Measurements from ENCODE around the gene LCTL. TPM values are rescaled to one million over a fixed set of nuclear protein-coding genes. Genes with fewer than 3 reads are reported as not detected.

LCTL gene
- total RNA-seq, 1 donor from 2014 or later: 12.8 TPM

DNA sequence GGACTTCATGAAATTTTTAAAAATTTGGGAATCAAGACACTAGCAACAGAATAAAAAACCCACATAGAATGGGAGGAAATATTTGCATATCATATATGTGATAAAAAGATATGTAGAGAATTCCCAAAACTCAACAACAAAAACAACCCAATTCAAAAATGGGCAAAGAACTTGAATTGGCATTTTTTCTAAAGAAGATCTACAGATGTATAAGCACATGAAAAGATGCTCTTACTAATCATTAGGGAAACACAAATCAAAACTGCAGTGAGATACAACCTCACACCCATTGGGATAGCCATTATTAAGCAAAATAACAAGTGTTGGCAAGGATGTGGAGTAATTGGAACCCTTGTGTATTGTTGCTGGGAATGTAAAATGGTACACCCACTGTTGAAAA lies 10.1 kb downstream of the LCTL start:
- no peak overlapping the region for H3K4me3 Mint-ChIP-seq (ENCODE audit: unreplicated experiment)
- no peak for FAIRE-seq

DNA sequence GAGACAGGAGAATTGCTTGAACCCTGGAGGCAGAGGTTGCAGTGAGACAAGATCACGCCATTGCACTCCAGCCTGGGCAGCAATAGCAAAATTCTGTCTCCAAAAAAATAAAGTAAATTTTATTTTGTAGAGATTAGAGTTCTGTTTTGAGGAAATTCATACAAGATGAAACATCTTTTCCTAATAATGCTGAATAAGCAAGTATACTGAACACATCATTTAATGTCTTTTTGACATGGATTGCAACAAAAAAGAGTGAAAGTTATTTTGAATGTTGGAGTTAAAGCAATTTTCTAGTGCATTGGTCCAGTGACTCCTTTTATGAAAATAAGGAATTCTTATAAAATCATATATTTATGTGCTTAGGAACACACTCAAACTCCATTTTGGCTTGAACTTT lies 20.5 kb downstream of the LCTL start:
- no peaks in the 10 kb centered on the region for H3K4me1 Mint-ChIP-seq (ENCODE audit: low read depth, unreplicated experiment)
- Histone ChIP-seq H3K4me1 (ENCODE audit: insufficient read depth, low read length) (no peaks in the 10 kb centered on the region), H3K4me2 (ENCODE audit: low read length) (no peak overlapping the region), H2AFZ (ENCODE audit: low read depth, low read length) (no peak overlapping the region), H4K20me1 (ENCODE audit: insufficient read depth, low read length) (no peaks in the 10 kb centered on the region), H3K79me2 (ENCODE audit: insufficient read depth, low read length) (no peaks in the 10 kb centered on the region), H3K27ac (ENCODE audit: low read depth, low read length) (no peak overlapping the region), H3K27me3 (ENCODE audit: insufficient read depth, low read length) (no peaks in the 10 kb centered on the region), H3K9me3 (ENCODE audit: insufficient read depth, low read depth, low read length) (no peaks in the 10 kb centered on the region), H3K9ac (ENCODE audit: low read length) (no peak overlapping the region), H3K36me3 (ENCODE audit: insufficient read depth, low read length) (peaks cover 23% of the 10 kb centered on the region), H3K4me3 (ENCODE audit: insufficient read depth, low read depth, low read length) (no peak overlapping the region)
- no peaks in the 10 kb centered on the region for H3K9me3 Mint-ChIP-seq (ENCODE audit: unreplicated experiment)
- H3K4me3 Mint-ChIP-seq (ENCODE audit: unreplicated experiment): no peak overlapping the region
- TF ChIP-seq, protein P1, sequence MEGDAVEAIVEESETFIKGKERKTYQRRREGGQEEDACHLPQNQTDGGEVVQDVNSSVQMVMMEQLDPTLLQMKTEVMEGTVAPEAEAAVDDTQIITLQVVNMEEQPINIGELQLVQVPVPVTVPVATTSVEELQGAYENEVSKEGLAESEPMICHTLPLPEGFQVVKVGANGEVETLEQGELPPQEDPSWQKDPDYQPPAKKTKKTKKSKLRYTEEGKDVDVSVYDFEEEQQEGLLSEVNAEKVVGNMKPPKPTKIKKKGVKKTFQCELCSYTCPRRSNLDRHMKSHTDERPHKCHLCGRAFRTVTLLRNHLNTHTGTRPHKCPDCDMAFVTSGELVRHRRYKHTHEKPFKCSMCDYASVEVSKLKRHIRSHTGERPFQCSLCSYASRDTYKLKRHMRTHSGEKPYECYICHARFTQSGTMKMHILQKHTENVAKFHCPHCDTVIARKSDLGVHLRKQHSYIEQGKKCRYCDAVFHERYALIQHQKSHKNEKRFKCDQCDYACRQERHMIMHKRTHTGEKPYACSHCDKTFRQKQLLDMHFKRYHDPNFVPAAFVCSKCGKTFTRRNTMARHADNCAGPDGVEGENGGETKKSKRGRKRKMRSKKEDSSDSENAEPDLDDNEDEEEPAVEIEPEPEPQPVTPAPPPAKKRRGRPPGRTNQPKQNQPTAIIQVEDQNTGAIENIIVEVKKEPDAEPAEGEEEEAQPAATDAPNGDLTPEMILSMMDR (IDR thresholded peaks at IDR 0.05; ENCODE audit: insufficient read depth, low read depth, low read length): no peak
- no peak for TF ChIP-seq EZH2 (IDR thresholded peaks at IDR 0.05; ENCODE audit: insufficient read depth, low read length)
- H3K27ac Mint-ChIP-seq (ENCODE audit: unreplicated experiment): no peak overlapping the region
- FAIRE-seq: no peak
- no peak for DNase-seq (ENCODE audit: low read depth)
- H3K27me3 Mint-ChIP-seq (ENCODE audit: low read depth, unreplicated experiment): no peaks in the 10 kb centered on the region
- H3K36me3 Mint-ChIP-seq (ENCODE audit: low read depth, unreplicated experiment): peaks cover 10% of the 10 kb centered on the region

More for the DNA sequence above, 10.1 kb downstream of the LCTL start:
- Histone ChIP-seq H3K79me2 (ENCODE audit: insufficient read depth, low read length) (no peaks in the 10 kb centered on the region), H3K27ac (ENCODE audit: low read depth, low read length) (no peak overlapping the region), H4K20me1 (ENCODE audit: insufficient read depth, low read length) (no peaks in the 10 kb centered on the region), H3K27me3 (ENCODE audit: insufficient read depth, low read length) (no peaks in the 10 kb centered on the region), H3K4me2 (ENCODE audit: low read length) (no peak overlapping the region), H3K9ac (ENCODE audit: low read length) (no peak overlapping the region), H3K36me3 (ENCODE audit: insufficient read depth, low read length) (peaks cover 17% of the 10 kb centered on the region), H3K4me3 (ENCODE audit: insufficient read depth, low read depth, low read length) (no peak overlapping the region), H2AFZ (ENCODE audit: low read depth, low read length) (no peak overlapping the region), H3K4me1 (ENCODE audit: insufficient read depth, low read length) (no peaks in the 10 kb centered on the region), H3K9me3 (ENCODE audit: insufficient read depth, low read depth, low read length) (no peaks in the 10 kb centered on the region)
- Mint-ChIP-seq H3K4me1 (ENCODE audit: low read depth, unreplicated experiment) (no peaks in the 10 kb centered on the region), H3K27ac (ENCODE audit: unreplicated experiment) (no peak overlapping the region), H3K36me3 (ENCODE audit: low read depth, unreplicated experiment) (peaks cover 32% of the 10 kb centered on the region), H3K27me3 (ENCODE audit: low read depth, unreplicated experiment) (no peaks in the 10 kb centered on the region), H3K9me3 (ENCODE audit: unreplicated experiment) (peaks cover 4% of the 10 kb centered on the region)
- TF ChIP-seq, protein P1 (IDR thresholded peaks at IDR 0.05; ENCODE audit: insufficient read depth, low read depth, low read length): no peak
- no peak for TF ChIP-seq EZH2 (IDR thresholded peaks at IDR 0.05; ENCODE audit: insufficient read depth, low read length)
- no peak for DNase-seq (ENCODE audit: low read depth)

DNA sequence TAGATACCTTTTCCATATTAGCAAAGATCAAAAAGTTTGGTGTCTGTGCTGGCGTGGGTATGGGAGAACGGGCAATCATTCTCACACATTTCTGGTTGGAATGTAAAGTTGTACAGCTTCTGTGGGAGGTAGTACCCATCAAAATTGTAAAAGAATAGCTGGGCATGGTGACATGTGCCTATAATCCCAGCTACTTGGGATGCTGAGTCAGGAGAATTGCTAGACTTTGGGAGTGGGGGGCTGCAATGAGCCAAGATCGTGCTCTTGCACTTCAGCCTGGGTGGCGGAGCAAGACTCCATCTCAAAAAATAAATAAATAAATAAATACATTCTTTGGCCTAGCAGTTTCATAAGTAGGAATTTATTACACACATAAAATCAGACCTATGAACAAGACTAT lies 22.9 kb downstream of the LCTL start:
- H3K27me3 ChIP-seq (ENCODE audit: insufficient read depth, low read length): no peaks in the 10 kb centered on the region
- no peak overlapping the region for H2AFZ ChIP-seq (ENCODE audit: low read depth, low read length)
- peaks cover 27% of the 10 kb centered on the region for H3K36me3 ChIP-seq (ENCODE audit: insufficient read depth, low read length)
- peaks cover 11% of the 10 kb centered on the region for H3K36me3 Mint-ChIP-seq (ENCODE audit: low read depth, unreplicated experiment)
- FAIRE-seq: no peak
- H3K4me1 ChIP-seq (ENCODE audit: insufficient read depth, low read length): no peaks in the 10 kb centered on the region
- no peaks in the 10 kb centered on the region for H4K20me1 ChIP-seq (ENCODE audit: insufficient read depth, low read length)
- H3K4me3 Mint-ChIP-seq (ENCODE audit: unreplicated experiment): no peak overlapping the region
- no peak overlapping the region for H3K27ac ChIP-seq (ENCODE audit: low read depth, low read length)
- TF ChIP-seq, protein P1 (IDR thresholded peaks at IDR 0.05; ENCODE audit: insufficient read depth, low read depth, low read length): no peak
- no peak for TF ChIP-seq EZH2 (IDR thresholded peaks at IDR 0.05; ENCODE audit: insufficient read depth, low read length)
- DNase-seq (ENCODE audit: low read depth): no peak
- no peaks in the 10 kb centered on the region for H3K79me2 ChIP-seq (ENCODE audit: insufficient read depth, low read length)
- H3K4me2 ChIP-seq (ENCODE audit: low read length): no peak overlapping the region
- H3K27me3 Mint-ChIP-seq (ENCODE audit: low read depth, unreplicated experiment): no peaks in the 10 kb centered on the region
- H3K27ac Mint-ChIP-seq (ENCODE audit: unreplicated experiment): no peak overlapping the region
- no peaks in the 10 kb centered on the region for H3K9me3 ChIP-seq (ENCODE audit: insufficient read depth, low read depth, low read length)
- H3K4me3 ChIP-seq (ENCODE audit: insufficient read depth, low read depth, low read length): no peak overlapping the region
- no peaks in the 10 kb centered on the region for H3K9me3 Mint-ChIP-seq (ENCODE audit: unreplicated experiment)
- H3K4me1 Mint-ChIP-seq (ENCODE audit: low read depth, unreplicated experiment): no peaks in the 10 kb centered on the region
- no peak overlapping the region for H3K9ac ChIP-seq (ENCODE audit: low read length)
